Small intestine (tissue), 16 donors: Measurements from ENCODE around the gene TBRG4. TPM values are rescaled to one million over a fixed set of nuclear protein-coding genes. Genes with fewer than 3 reads are reported as not detected.
A peak's percentile ranks its signal among the peaks of the same experiment; 100 is the strongest.

Experiments
- DNase-seq, 2 donors: peaks; one replicate each; pipeline versions ENCODE4 v3.0.0 to v3.0.0-alpha.2; 2013
- FAIRE-seq: peaks from 2 replicates; lab custom pipeline; 2012; peaks lifted over from hg19 to GRCh38; lab: Jason Lieb, UNC
- H3K27ac ChIP-seq, 3 donors: one replicate each; pipeline ENCODE4 v1.5.1; 2013; ENCODE audit warnings: low read length in 2 of 3, mild to moderate bottlenecking in 2 of 3, control low read depth in 1 of 3, inconsistent platforms in 1 of 3, low read depth in 1 of 3, moderate library complexity in 1 of 3
- H3K27me3 ChIP-seq, 3 donors: one replicate each; pipeline ENCODE4 v1.6.1; 2013; ENCODE audit warnings: low read length in 3 of 3, inconsistent platforms in 1 of 3; ENCODE audit not compliant: control insufficient read depth in 3 of 3, insufficient read depth in 3 of 3
- H3K36me3 ChIP-seq, 3 donors: one replicate each; pipeline ENCODE4 v1.6.1; 2013; ENCODE audit warnings: low read length in 3 of 3, inconsistent platforms in 1 of 3, low read depth in 1 of 3, mild to moderate bottlenecking in 1 of 3, moderate library complexity in 1 of 3; ENCODE audit not compliant: control insufficient read depth in 3 of 3, insufficient read depth in 2 of 3
- H3K4me1 ChIP-seq, 3 donors: one replicate each; pipeline ENCODE4 v1.6.1; 2013; ENCODE audit warnings: low read length in 2 of 3, inconsistent platforms in 1 of 3, low read depth in 1 of 3, mild to moderate bottlenecking in 1 of 3, moderate library complexity in 1 of 3; ENCODE audit not compliant: control insufficient read depth in 3 of 3, insufficient read depth in 2 of 3
- H3K4me3 ChIP-seq, 3 donors: one replicate each; pipeline ENCODE4 v1.5.1; 2013; ENCODE audit warnings: low read length in 3 of 3, control low read depth in 1 of 3, inconsistent platforms in 1 of 3, low read depth in 1 of 3, mild to moderate bottlenecking in 1 of 3, moderate library complexity in 1 of 3
- H3K9me3 ChIP-seq, 2 donors: one replicate each; pipeline ENCODE4 v1.6.1; 2013; ENCODE audit warnings: low read depth in 1 of 2, low read length in 1 of 2; ENCODE audit not compliant: control insufficient read depth in 2 of 2, insufficient read depth in 1 of 2
- WGBS, 3 donors: extraction: QIAGEN DNeasy Blood & Tissue Kit; methylation state at CpG; one replicate each; pipeline ENCODE4 v1.1.7; 2013; 5-methylcytosine and 5-hydroxymethylcytosine counted together
- long read RNA-seq, 10 donors: transcript quantifications; one replicate each; lab custom pipeline, GENCODE V29; 2026
- polyA plus RNA-seq, 4 donors: library from polyadenylated mRNA; stranded (reverse) in 3 of 4; unstranded in 1 of 4; fragments of 200-250 nt in 3 of 4; fragments of 120-200 nt in 1 of 4; gene quantifications; one replicate each; pipeline versions ENCODE4 v1.2.1 to v1.2.3, GENCODE V29; 2013
- donor health status: healthy with polysubstance abuse.
- donor health status: control.
- donor health status: control.
- donor health status: Bipolar disorder and iron deficiency.
- donor health status: healthy.

Gene TBRG4
- polyA plus RNA-seq = 10 to 100 TPM; 44.9 to 70.7 (median 58.2) TPM
- long read RNA-seq, donor 1, transcript TBRG4-201 (11 exons, 2,243 nt) = major isoform, 6 of 20 reads
- long read RNA-seq, donor 1, partial matches to known transcripts = 5 of 20 reads
- long read RNA-seq, donor 1, other reads (novel, unspliced or antisense) = 0 of 20 reads
- long read RNA-seq, donor 2, partial matches to known transcripts = 0 of 3 reads
- long read RNA-seq, donor 2, other reads (novel, unspliced or antisense) = 0 of 3 reads
- long read RNA-seq, donor 3, partial matches to known transcripts = 6 of 11 reads
- long read RNA-seq, donor 3, other reads (novel, unspliced or antisense) = 0 of 11 reads
- long read RNA-seq, donor 4 = 0 reads
- long read RNA-seq, donor 5, partial matches to known transcripts = 0 of 1 reads
- long read RNA-seq, donor 5, other reads (novel, unspliced or antisense) = 0 of 1 reads
- long read RNA-seq, donor 6, partial matches to known transcripts = 0 of 5 reads
- long read RNA-seq, donor 6, other reads (novel, unspliced or antisense) = 0 of 5 reads
- long read RNA-seq, donor 7, transcript TBRG4-201 (11 exons, 2,243 nt) = major isoform, 6 of 28 reads
- long read RNA-seq, donor 7, partial matches to known transcripts = 18 of 28 reads
- long read RNA-seq, donor 7, other reads (novel, unspliced or antisense) = 0 of 28 reads
- long read RNA-seq, donor 8, partial matches to known transcripts = 0 of 1 reads
- long read RNA-seq, donor 8, other reads (novel, unspliced or antisense) = 0 of 1 reads
- long read RNA-seq, donor 9, partial matches to known transcripts = 0 of 1 reads
- long read RNA-seq, donor 9, other reads (novel, unspliced or antisense) = 0 of 1 reads
- long read RNA-seq, donor 10, transcript TBRG4-201 (11 exons, 2,243 nt) = major isoform, 5 of 16 reads
- long read RNA-seq, donor 10, partial matches to known transcripts = 5 of 16 reads
- long read RNA-seq, donor 10, other reads (novel, unspliced or antisense) = 0 of 16 reads

- Histone ChIP-seq H3K9me3 (no peaks in the 10 kb centered on the region), H3K27ac (peak within 1 kb of the TSS; percentile 96 to 99 (median 97)), H3K27me3 (no peaks in the 10 kb centered on the region), H3K4me1 (peaks cover 4 to 23% (median 8%) of the 10 kb centered on the region in 3 donors), H3K4me3 (peak within 1 kb of the TSS; percentile 57 to 82 (median 58)), H3K36me3 (peaks cover 11 to 22% (median 13%) of the 10 kb centered on the region in 3 donors)
- DNase-seq = peak; percentile 96 to 99
- WGBS, 3 donors = 0% methylated on average over 61 to 64 of the region's 64 CpGs
- FAIRE-seq = no peak
Observed at GRCh38 chr7:45111298-45112223, at the start of gene TBRG4. Gene TBRG4, minus strand, starts transcription at chr7:45111697. Its CDS starts 2,460 bp downstream, at chr7:45109237.

- Histone ChIP-seq H3K9me3 (peaks cover 0 to 5% of the 10 kb centered on the region in 2 donors), H3K4me1 (no peaks in the 10 kb centered on the region), H3K27me3 (peaks cover 0 to 37% (median 3%) of the 10 kb centered on the region in 3 donors), H3K36me3 (no peaks in the 10 kb centered on the region), H3K27ac (no peak overlapping the region), H3K4me3 (no peak overlapping the region)
- FAIRE-seq = no peak
- WGBS, 3 donors = 74 to 77% (median 75%) methylated on average over 4 of the region's 4 CpGs
- no peak for DNase-seq
Observed at GRCh38 chr7:45161138-45161537, 49.6 kb upstream of the TBRG4 start.

- H3K9me3 ChIP-seq = peaks cover 0 to 5% of the 10 kb centered on the region in 2 donors
- no peak overlapping the region for H3K27ac ChIP-seq
- 52 to 66% (median 59%) methylated on average over 10 of the region's 10 CpGs for WGBS, 3 donors
Observed at GRCh38 chr7:45160417-45160881, 49.0 kb upstream of the TBRG4 start.

GRCh38 chr7:45159296-45159695 is 47.8 kb upstream of the TBRG4 start:
- no peak overlapping the region for H3K4me3 ChIP-seq
- DNase-seq (no peak), FAIRE-seq (no peak)
- H3K9me3 ChIP-seq = peaks cover 0 to 4% of the 10 kb centered on the region in 2 donors
- no peaks in the 10 kb centered on the region for H3K36me3 ChIP-seq
- H3K27ac ChIP-seq = no peak overlapping the region
- 91 to 93% (median 92%) methylated on average over 4 of the region's 4 CpGs for WGBS, 3 donors
- no peaks in the 10 kb centered on the region for H3K4me1 ChIP-seq
- peaks cover 0 to 42% (median 3%) of the 10 kb centered on the region in 3 donors for H3K27me3 ChIP-seq

More at GRCh38 chr7:45160417-45160881, 49.0 kb upstream of the TBRG4 start:
- Histone ChIP-seq H3K36me3 (no peaks in the 10 kb centered on the region), H3K4me3 (no peak overlapping the region), H3K4me1 (no peaks in the 10 kb centered on the region), H3K27me3 (peaks cover 0 to 42% (median 3%) of the 10 kb centered on the region in 3 donors)
- FAIRE-seq (no peak), DNase-seq (no peak)

- Histone ChIP-seq H3K36me3 (no peaks in the 10 kb centered on the region), H3K4me3 (no peak overlapping the region), H3K27me3 (peaks cover 0 to 42% (median 3%) of the 10 kb centered on the region in 3 donors), H3K9me3 (no peaks in the 10 kb centered on the region), H3K4me1 (no peaks in the 10 kb centered on the region), H3K27ac (no peak overlapping the region)
- DNase-seq (no peak), FAIRE-seq (no peak)
- WGBS, 3 donors = 87 to 95% (median 88%) methylated on average over 1 of the region's 1 CpG
Observed at GRCh38 chr7:45158471-45158870, 47.0 kb upstream of the TBRG4 start.

- H3K27ac ChIP-seq = peak within 1 kb of the TSS in 1 of 3 donors; percentile 60
- FAIRE-seq (no peak), DNase-seq (no peak)
- no peaks in the 10 kb centered on the region for H3K9me3 ChIP-seq
- peak within 1 kb of the TSS in 1 of 3 donors; percentile 10 for H3K4me3 ChIP-seq
- peaks cover 0 to 4% (median 0%) of the 10 kb centered on the region in 3 donors for H3K4me1 ChIP-seq
- WGBS, 3 donors = 13 to 29% (median 14%) methylated on average over 29 to 56 of the region's 56 CpGs
- peaks cover 0 to 42% (median 3%) of the 10 kb centered on the region in 3 donors for H3K27me3 ChIP-seq
- no peaks in the 10 kb centered on the region for H3K36me3 ChIP-seq
Observed at GRCh38 chr7:45157653-45158401, 46.3 kb upstream of the TBRG4 start, which contains the start of gene RAMP3. Gene RAMP3, plus strand, starts transcription at chr7:45157791. Its CDS starts 38 bp downstream, at chr7:45157829.

- Histone ChIP-seq H3K27me3 (peaks cover 0 to 42% (median 3%) of the 10 kb centered on the region in 3 donors), H3K9me3 (no peaks in the 10 kb centered on the region), H3K4me3 (no peak overlapping the region), H3K4me1 (peaks cover 0 to 6% (median 0%) of the 10 kb centered on the region in 3 donors), H3K36me3 (no peaks in the 10 kb centered on the region), H3K27ac (no peak overlapping the region)
- DNase-seq (no peak), FAIRE-seq (no peak)
- 7 to 18% (median 8%) methylated on average over 10 to 14 of the region's 14 CpGs for WGBS, 3 donors
Observed at GRCh38 chr7:45157286-45157652, 45.8 kb upstream of the TBRG4 start.
